ENCODE measurements around the gene TRIP11.

TRIP11 gene

GRCh38 chr14:92041203-92041602, 1.3 kb upstream of the TRIP11 start:
- H3K27ac ChIP-seq (ENCODE audit: low read length): no peak overlapping the region

GRCh38 chr14:92040431-92041051, 682 bp upstream of the TRIP11 start:
- H3K4me3 ChIP-seq (ENCODE audit: low read length): peak overlapping the region; percentile 84
- H3K27ac ChIP-seq (ENCODE audit: low read length): peak overlapping the region; percentile 86
- H3K9me3 ChIP-seq (replicated peaks; ENCODE audit: insufficient read depth, low read length): no peaks in the 10 kb centered on the region
- peak overlapping the region; percentile 90 for H3K9ac ChIP-seq (ENCODE audit: low read length)
- H3K79me2 ChIP-seq (ENCODE audit: low read length): peaks cover 43% of the 10 kb centered on the region
- TF ChIP-seq EZH2phosphoT487 (IDR thresholded peaks at IDR 0.05; ENCODE audit: low read length) (no peak), CTCF (IDR thresholded peaks at IDR 0.05; ENCODE audit: low read length) (no peak), EZH2 (optimal IDR thresholded peaks at IDR 0.05; ENCODE audit: low read depth, low read length) (no peak)
- DNase-seq: peak; percentile 58
- H3F3A ChIP-seq (ENCODE audit: insufficient read depth, low read length): no peaks in the 10 kb centered on the region
- H3K36me3 ChIP-seq (replicated peaks; ENCODE audit: insufficient read depth, low read length): no peaks in the 10 kb centered on the region
- H3K27me3 ChIP-seq (replicated peaks; ENCODE audit: insufficient read depth, low read length): no peaks in the 10 kb centered on the region
- H3K4me1 ChIP-seq (ENCODE audit: low read length): no peaks in the 10 kb centered on the region
- H4K20me1 ChIP-seq (ENCODE audit: insufficient read depth, low read length): no peaks in the 10 kb centered on the region
- peak overlapping the region; percentile 57 for H2AFZ ChIP-seq (ENCODE audit: low read length)
- peak overlapping the region; percentile 84 for H3K4me2 ChIP-seq (ENCODE audit: low read depth, low read length)
- no peaks in the 10 kb centered on the region for H3K9me2 ChIP-seq (replicated peaks; ENCODE audit: insufficient read depth, low read length)

More at GRCh38 chr14:92041203-92041602, 1.3 kb upstream of the TRIP11 start:
- TF ChIP-seq EZH2phosphoT487 (IDR thresholded peaks at IDR 0.05; ENCODE audit: low read length) (no peak), CTCF (IDR thresholded peaks at IDR 0.05; ENCODE audit: low read length) (no peak)
- no peaks in the 10 kb centered on the region for H3K9me3 ChIP-seq (replicated peaks; ENCODE audit: insufficient read depth, low read length)
- H3F3A ChIP-seq (ENCODE audit: insufficient read depth, low read length): no peaks in the 10 kb centered on the region
- no peaks in the 10 kb centered on the region for H3K27me3 ChIP-seq (replicated peaks; ENCODE audit: insufficient read depth, low read length)
- no peak overlapping the region for H3K4me2 ChIP-seq (ENCODE audit: low read depth, low read length)
- H3K9ac ChIP-seq (ENCODE audit: low read length): no peak overlapping the region
- no peaks in the 10 kb centered on the region for H4K20me1 ChIP-seq (ENCODE audit: insufficient read depth, low read length)
- H3K79me2 ChIP-seq (ENCODE audit: low read length): peaks cover 36% of the 10 kb centered on the region
- no peaks in the 10 kb centered on the region for H3K4me1 ChIP-seq (ENCODE audit: low read length)
- H3K36me3 ChIP-seq (replicated peaks; ENCODE audit: insufficient read depth, low read length): no peaks in the 10 kb centered on the region
- no peaks in the 10 kb centered on the region for H3K9me2 ChIP-seq (replicated peaks; ENCODE audit: insufficient read depth, low read length)
- DNase-seq: no peak
- H3K4me3 ChIP-seq (ENCODE audit: low read length): no peak overlapping the region
- H2AFZ ChIP-seq (ENCODE audit: low read length): no peak overlapping the region

GRCh38 chr14:92039063-92039718, 668 bp downstream of the TRIP11 start:
- H3K79me2 ChIP-seq (ENCODE audit: low read length): peaks cover 43% of the 10 kb centered on the region
- TF ChIP-seq CTCF (IDR thresholded peaks at IDR 0.05; ENCODE audit: low read length) (no peak), EZH2phosphoT487 (IDR thresholded peaks at IDR 0.05; ENCODE audit: low read length) (no peak), EZH2 (optimal IDR thresholded peaks at IDR 0.05; ENCODE audit: low read depth, low read length) (no peak)
- no peak for DNase-seq

More at GRCh38 chr14:92039063-92039718, 668 bp downstream of the TRIP11 start:
- Histone ChIP-seq H3K27me3 (replicated peaks; ENCODE audit: insufficient read depth, low read length) (no peaks in the 10 kb centered on the region), H3K27ac (ENCODE audit: low read length) (peak overlapping the region; percentile 86; the same call in 1 of the 2 replicates), H3K4me1 (ENCODE audit: low read length) (no peaks in the 10 kb centered on the region), H2AFZ (ENCODE audit: low read length) (peak overlapping the region; percentile 70), H3K9ac (ENCODE audit: low read length) (peak overlapping the region; percentile 90), H3K36me3 (replicated peaks; ENCODE audit: insufficient read depth, low read length) (no peaks in the 10 kb centered on the region), H3K9me3 (replicated peaks; ENCODE audit: insufficient read depth, low read length) (no peaks in the 10 kb centered on the region), H3K4me2 (ENCODE audit: low read depth, low read length) (peak overlapping the region; percentile 74), H3K9me2 (replicated peaks; ENCODE audit: insufficient read depth, low read length) (no peaks in the 10 kb centered on the region), H3F3A (ENCODE audit: insufficient read depth, low read length) (no peaks in the 10 kb centered on the region), H4K20me1 (ENCODE audit: insufficient read depth, low read length) (no peaks in the 10 kb centered on the region), H3K4me3 (ENCODE audit: low read length) (peak overlapping the region; percentile 84)

All from MM.1S (cell line).